Parathyroid adenoma (tissue), 2 donors: ENCODE results near the gene AATK.

Experiments used
- H2AFZ ChIP-seq: fragments of 300-600 bp; sonication (generic); one replicate; pipeline ENCODE4 v1.7.0; 2017; ENCODE audit warnings: antibody characterized with exemption, mild to moderate bottlenecking
- H3K27ac ChIP-seq: fragments of 300-600 bp; sonication (generic); one replicate; pipeline ENCODE4 v1.7.0; 2017
- H3K27me3 ChIP-seq: fragments of 300-600 bp; sonication (generic); one replicate; pipeline ENCODE4 v1.7.0; 2017; ENCODE audit warnings: low read length; ENCODE audit not compliant: control insufficient read depth, insufficient read depth
- H3K36me3 ChIP-seq: fragments of 300-600 bp; sonication (generic); one replicate; pipeline ENCODE4 v1.7.0; 2017; ENCODE audit warnings: low read length; ENCODE audit not compliant: control insufficient read depth, insufficient read depth
- H3K4me1 ChIP-seq: fragments of 300-600 bp; sonication (generic); one replicate; pipeline ENCODE4 v1.7.0; 2017; ENCODE audit warnings: control low read depth
- H3K4me2 ChIP-seq: fragments of 300-600 bp; sonication (generic); one replicate; pipeline ENCODE4 v1.7.0; 2017; ENCODE audit warnings: low read length
- H3K4me3 ChIP-seq: fragments of 300-600 bp; sonication (generic); one replicate; pipeline ENCODE4 v1.7.0; 2017; ENCODE audit warnings: low read depth, low read length
- H3K79me2 ChIP-seq: fragments of 300-600 bp; sonication (generic); one replicate; pipeline ENCODE4 v1.7.0; 2017; ENCODE audit warnings: control low read depth
- H3K9ac ChIP-seq: fragments of 300-600 bp; sonication (generic); one replicate; pipeline ENCODE4 v1.7.0; 2017; ENCODE audit warnings: mild to moderate bottlenecking
- H3K9me3 ChIP-seq: fragments of 300-600 bp; sonication (generic); one replicate; pipeline ENCODE4 v1.7.0; 2017; ENCODE audit warnings: low read length; ENCODE audit not compliant: control insufficient read depth
- TF ChIP-seq, protein P1 (sequence below): fragments of 300-600 bp; sonication (generic); IDR thresholded peaks from one replicate; pipeline ENCODE4 v1.7.0; 2017; ENCODE audit warnings: antibody characterized with exemption, mild to moderate bottlenecking
- donor health status: primary hyperparathyroidism.

AATK gene

DNA sequence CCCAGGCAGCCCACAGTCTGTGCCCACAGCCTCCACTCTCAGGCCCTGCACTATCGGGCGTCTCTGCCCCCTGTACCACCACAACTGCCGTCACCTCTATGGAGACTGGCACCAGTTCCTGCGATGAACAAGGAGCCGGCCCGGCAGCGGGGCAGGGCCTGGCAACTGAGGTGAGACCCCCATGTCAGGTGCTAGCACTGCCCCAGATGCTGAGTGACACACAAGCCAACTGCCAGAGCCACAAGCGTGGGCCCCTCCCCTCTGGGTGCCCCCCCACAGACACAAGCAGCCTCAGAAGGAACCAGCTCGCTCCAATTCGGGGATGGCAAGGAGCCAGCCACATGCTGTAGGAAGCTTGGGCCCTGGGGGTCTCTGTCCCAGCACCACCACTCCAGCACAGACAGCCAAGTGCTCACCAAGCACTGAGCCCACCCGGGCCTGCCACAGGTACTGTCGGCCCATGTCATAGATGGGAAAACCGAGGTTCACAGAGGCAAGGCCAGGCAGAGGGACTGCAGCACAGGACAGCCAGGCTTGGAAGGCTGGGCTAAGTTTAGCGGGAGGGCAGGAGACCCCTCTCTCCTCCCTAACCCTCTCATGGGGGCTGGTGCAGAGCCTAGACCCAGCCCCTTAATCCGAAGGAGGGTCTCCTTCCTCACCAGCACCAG is 2.2 kb downstream of the AATK start:
- no peaks in the 10 kb centered on the region for H3K36me3 ChIP-seq
- H2AFZ ChIP-seq = no peak overlapping the region
- no peak overlapping the region for H3K9ac ChIP-seq
- no peak overlapping the region for H3K4me3 ChIP-seq
- TF ChIP-seq, protein P1, sequence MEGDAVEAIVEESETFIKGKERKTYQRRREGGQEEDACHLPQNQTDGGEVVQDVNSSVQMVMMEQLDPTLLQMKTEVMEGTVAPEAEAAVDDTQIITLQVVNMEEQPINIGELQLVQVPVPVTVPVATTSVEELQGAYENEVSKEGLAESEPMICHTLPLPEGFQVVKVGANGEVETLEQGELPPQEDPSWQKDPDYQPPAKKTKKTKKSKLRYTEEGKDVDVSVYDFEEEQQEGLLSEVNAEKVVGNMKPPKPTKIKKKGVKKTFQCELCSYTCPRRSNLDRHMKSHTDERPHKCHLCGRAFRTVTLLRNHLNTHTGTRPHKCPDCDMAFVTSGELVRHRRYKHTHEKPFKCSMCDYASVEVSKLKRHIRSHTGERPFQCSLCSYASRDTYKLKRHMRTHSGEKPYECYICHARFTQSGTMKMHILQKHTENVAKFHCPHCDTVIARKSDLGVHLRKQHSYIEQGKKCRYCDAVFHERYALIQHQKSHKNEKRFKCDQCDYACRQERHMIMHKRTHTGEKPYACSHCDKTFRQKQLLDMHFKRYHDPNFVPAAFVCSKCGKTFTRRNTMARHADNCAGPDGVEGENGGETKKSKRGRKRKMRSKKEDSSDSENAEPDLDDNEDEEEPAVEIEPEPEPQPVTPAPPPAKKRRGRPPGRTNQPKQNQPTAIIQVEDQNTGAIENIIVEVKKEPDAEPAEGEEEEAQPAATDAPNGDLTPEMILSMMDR = no peak
- H3K27me3 ChIP-seq = no peaks in the 10 kb centered on the region
- peaks cover 15% of the 10 kb centered on the region for H3K79me2 ChIP-seq
- no peaks in the 10 kb centered on the region for H3K9me3 ChIP-seq
- H3K4me1 ChIP-seq = peaks cover 12% of the 10 kb centered on the region
- no peak overlapping the region for H3K4me2 ChIP-seq
- peak overlapping the region; percentile 85 for H3K27ac ChIP-seq

DNA sequence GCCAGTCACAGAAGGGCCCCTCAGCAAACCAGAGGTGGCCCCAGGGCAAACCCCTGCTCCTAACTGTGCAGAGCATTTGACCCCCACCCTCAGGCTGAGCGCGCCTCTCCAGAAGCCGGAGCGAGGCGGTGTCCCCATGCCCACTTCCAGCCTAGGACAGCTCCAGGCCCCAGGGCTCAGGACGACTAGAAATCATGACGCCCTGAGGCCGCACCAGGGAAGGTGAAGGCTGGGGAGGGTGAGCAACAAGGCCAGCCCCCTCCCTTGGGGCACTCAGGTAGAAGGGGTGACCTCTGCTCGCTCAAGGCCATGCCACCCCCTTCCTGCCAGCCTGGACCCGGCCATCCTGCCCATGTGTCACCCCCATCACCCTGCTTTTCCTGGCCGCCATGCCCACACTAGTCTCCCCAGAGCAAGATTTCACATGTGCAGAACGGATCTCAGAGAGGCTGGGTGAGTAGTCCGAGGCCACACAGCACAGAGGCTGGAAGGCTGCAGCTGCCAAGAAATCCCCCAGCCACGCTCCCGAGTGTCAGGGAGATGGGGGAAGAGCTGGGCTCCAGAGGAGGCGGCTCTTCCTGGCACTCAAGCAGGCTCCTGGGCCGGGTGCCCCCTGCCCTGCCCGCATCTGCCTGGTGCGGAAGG is 2.8 kb downstream of the AATK start:
- H3K79me2 ChIP-seq = peaks cover 15% of the 10 kb centered on the region
- peaks cover 12% of the 10 kb centered on the region for H3K4me1 ChIP-seq
- H3K4me3 ChIP-seq = no peak overlapping the region
- H3K9me3 ChIP-seq = no peaks in the 10 kb centered on the region
- no peak overlapping the region for H3K27ac ChIP-seq
- H3K9ac ChIP-seq = no peak overlapping the region
- no peak overlapping the region for H3K4me2 ChIP-seq
- H3K36me3 ChIP-seq = no peaks in the 10 kb centered on the region
- no peaks in the 10 kb centered on the region for H3K27me3 ChIP-seq
- H2AFZ ChIP-seq = no peak overlapping the region
- TF ChIP-seq, protein P1 = no peak

DNA sequence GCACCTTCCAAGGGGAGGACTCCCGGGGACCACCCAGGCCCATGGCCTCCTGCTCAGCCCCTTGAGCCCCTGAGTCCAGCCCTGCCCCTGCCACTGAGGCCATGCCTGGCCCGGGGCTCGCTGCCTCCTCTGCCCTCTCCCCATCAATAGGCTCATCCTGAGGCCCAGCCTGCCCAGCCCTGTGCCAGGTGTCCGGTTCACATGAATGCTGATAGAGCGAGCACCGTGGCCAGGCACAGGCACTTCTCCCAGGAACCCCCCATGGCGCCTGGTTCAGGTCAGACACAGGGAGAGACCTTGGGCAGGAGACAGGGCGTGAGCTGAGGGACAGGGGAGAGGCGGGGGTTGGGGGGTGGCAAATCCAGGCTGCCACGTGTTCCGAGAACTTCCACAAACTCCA is 3.5 kb downstream of the AATK start:
- Histone ChIP-seq H3K4me1 (peaks cover 12% of the 10 kb centered on the region), H3K9me3 (no peaks in the 10 kb centered on the region), H3K27me3 (no peaks in the 10 kb centered on the region), H2AFZ (no peak overlapping the region), H3K9ac (no peak overlapping the region), H3K79me2 (peaks cover 15% of the 10 kb centered on the region), H3K4me2 (no peak overlapping the region), H3K36me3 (no peaks in the 10 kb centered on the region), H3K4me3 (no peak overlapping the region), H3K27ac (no peak overlapping the region)
- TF ChIP-seq, protein P1 = no peak

DNA sequence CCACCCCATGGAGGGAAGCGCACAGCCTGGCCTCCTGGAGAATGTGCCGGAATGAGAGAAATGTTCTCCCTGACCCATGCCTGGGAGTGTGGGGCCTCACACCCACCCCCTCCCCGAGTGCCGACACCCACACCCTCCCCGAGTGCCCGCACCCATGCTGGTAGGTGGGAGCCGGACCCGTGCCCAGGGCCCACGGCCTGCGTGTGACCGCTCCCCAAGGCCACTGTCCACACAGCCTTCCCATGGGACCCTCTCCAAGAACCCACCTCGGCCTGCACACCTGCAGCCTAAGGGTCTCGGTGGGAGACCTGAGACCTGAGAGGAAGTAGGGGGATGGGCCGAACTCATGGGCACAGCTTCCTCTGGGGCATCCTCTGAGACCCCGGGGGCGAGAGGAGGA is 4.0 kb downstream of the AATK start:
- H3K79me2 ChIP-seq = peaks cover 12% of the 10 kb centered on the region
- H3K4me1 ChIP-seq = peaks cover 12% of the 10 kb centered on the region
- TF ChIP-seq, protein P1 = no peak
- H3K27me3 ChIP-seq = no peaks in the 10 kb centered on the region
- no peak overlapping the region for H2AFZ ChIP-seq
- H3K4me2 ChIP-seq = no peak overlapping the region
- no peaks in the 10 kb centered on the region for H3K36me3 ChIP-seq
- H3K9ac ChIP-seq = no peak overlapping the region
- no peaks in the 10 kb centered on the region for H3K9me3 ChIP-seq
- H3K4me3 ChIP-seq = no peak overlapping the region
- no peak overlapping the region for H3K27ac ChIP-seq

DNA sequence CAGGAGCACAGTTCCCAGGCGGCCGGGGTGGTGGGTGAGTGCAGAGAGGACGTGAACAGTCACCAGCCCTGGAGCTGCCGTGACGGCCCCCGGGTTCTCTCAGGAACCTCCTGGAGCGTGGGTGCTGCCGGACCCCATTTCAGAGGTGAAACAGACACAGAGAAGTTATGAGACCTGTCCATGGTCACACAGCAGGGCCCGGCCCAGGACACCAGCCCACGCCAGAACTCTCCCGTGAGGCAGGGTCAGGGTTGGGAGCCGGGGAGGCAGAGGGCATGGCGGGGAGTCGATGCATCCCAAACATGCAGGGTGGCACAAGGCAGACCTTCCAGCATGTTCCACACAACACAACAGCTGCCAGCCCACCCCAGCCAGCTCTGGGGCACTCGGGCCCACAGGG is 4.5 kb downstream of the AATK start:
- Histone ChIP-seq H3K27me3 (no peaks in the 10 kb centered on the region), H2AFZ (no peak overlapping the region), H3K9ac (no peak overlapping the region), H3K4me1 (peaks cover 7% of the 10 kb centered on the region), H3K27ac (no peak overlapping the region), H3K79me2 (peaks cover 8% of the 10 kb centered on the region), H3K4me2 (no peak overlapping the region), H3K9me3 (no peaks in the 10 kb centered on the region), H3K4me3 (no peak overlapping the region), H3K36me3 (no peaks in the 10 kb centered on the region)
- TF ChIP-seq, protein P1 = no peak
